IMR-90 (cell line): ENCODE data around the gene CD244. TPM values are rescaled to one million over a fixed set of nuclear protein-coding genes. Genes with fewer than 3 reads are reported as not detected.

Experiments
- ATAC-seq: fragments of 200-7000 bp; cut with Tn5 transposase; 2 replicates; pipeline ENCODE4 v1.9.1; 2020; ENCODE audit warnings: low read depth, mild to moderate bottlenecking, moderate library complexity
- BruUV-seq: library from RNA; stranded (reverse); fragments of 400-500 nt; replicated peaks from 2 replicates; lab custom pipeline; 2021; lab: Mats Ljungman, UMichigan
- CTCF ChIA-PET: fragments of 300-600 bp; formaldehyde crosslinking; extraction: SDS; loops from one replicate; lab custom pipeline; 2021; ENCODE audit warnings: antibody characterized with exemption; lab: Yijun Ruan, JAX
- POLR2A ChIA-PET: fragments of 300-600 bp; sonication (Branson Sonifier 250); formaldehyde crosslinking; loops from one replicate; lab custom pipeline; 2022; ENCODE audit warnings: antibody characterized with exemption; ENCODE audit not compliant: unreplicated experiment; lab: Charles Lee
- DNase-seq: peaks from one replicate; pipeline ENCODE4 v3.0.0; 2013
- H2AFZ ChIP-seq: replicated peaks from 2 replicates; pipeline ENCODE3; 2013; ENCODE audit warnings: low read length, mild to moderate bottlenecking; ENCODE audit not compliant: poor library complexity
- H2AK5ac ChIP-seq: 2 replicates; pipeline ENCODE4 v1.6.1; 2013; ENCODE audit warnings: low read depth, low read length, inconsistent platforms
- H2AK9ac ChIP-seq: replicated peaks from 2 replicates; pipeline ENCODE3; 2013; ENCODE audit warnings: mild to moderate bottlenecking, low read depth, low read length, moderate library complexity; ENCODE audit not compliant: poor library complexity
- H2BK120ac ChIP-seq: 2 replicates; pipeline ENCODE4 v1.6.1; 2013; ENCODE audit warnings: low read depth, low read length, inconsistent platforms
- H2BK15ac ChIP-seq: 3 replicates; pipeline ENCODE4 v1.6.1; 2013; ENCODE audit warnings: low read depth, low read length, inconsistent platforms
- H2BK20ac ChIP-seq: 2 replicates; pipeline ENCODE4 v1.6.1; 2013; ENCODE audit warnings: low read depth, mild to moderate bottlenecking, inconsistent platforms, low read length, moderate library complexity
- H2BK5ac ChIP-seq: 2 replicates; pipeline ENCODE4 v1.6.1; 2013; ENCODE audit warnings: mild to moderate bottlenecking, low read depth, low read length, inconsistent platforms; ENCODE audit not compliant: poor library complexity, severe bottlenecking
- H3K14ac ChIP-seq: replicated peaks from 2 replicates; pipeline ENCODE4 v1.6.1; 2013; ENCODE audit warnings: low read depth, low read length, inconsistent platforms
- H3K18ac ChIP-seq: 2 replicates; pipeline ENCODE4 v1.6.1; 2013; ENCODE audit warnings: low read depth, low read length, control low read depth
- H3K23ac ChIP-seq: 2 replicates; pipeline ENCODE4 v1.6.1; 2013; ENCODE audit warnings: low read depth, low read length, inconsistent platforms
- H3K27ac ChIP-seq: 2 replicates; pipeline ENCODE4 v1.5.1; 2013; ENCODE audit warnings: mild to moderate bottlenecking, control low read depth, low read length; ENCODE audit not compliant: insufficient read depth
- H3K27me3 ChIP-seq: 2 replicates; pipeline ENCODE4 v1.6.1; 2013; ENCODE audit warnings: low read length; ENCODE audit not compliant: control insufficient read depth, insufficient read depth
- H3K36me3 ChIP-seq: 2 replicates; pipeline ENCODE4 v1.6.1; 2013; ENCODE audit warnings: low read length, mixed read lengths; ENCODE audit not compliant: control insufficient read depth, insufficient read depth
- H3K4ac ChIP-seq: 2 replicates; pipeline ENCODE4 v1.6.1; 2013; ENCODE audit warnings: low read depth, low read length, inconsistent platforms
- H3K4me1 ChIP-seq: 2 replicates; pipeline ENCODE4 v1.6.1; 2013; ENCODE audit warnings: low read length, mixed read lengths; ENCODE audit not compliant: control insufficient read depth, insufficient read depth
- H3K4me2 ChIP-seq: 2 replicates; pipeline ENCODE4 v1.6.1; 2013; ENCODE audit warnings: low read depth, mild to moderate bottlenecking, control low read depth, low read length, moderate library complexity
- H3K4me3 ChIP-seq: 2 replicates; pipeline ENCODE4 v1.5.1; 2013; ENCODE audit warnings: low read depth, mild to moderate bottlenecking, control low read depth, low read length, moderate library complexity; ENCODE audit not compliant: insufficient read depth
- H3K56ac ChIP-seq: 2 replicates; pipeline ENCODE4 v1.6.1; 2013; ENCODE audit warnings: low read length, inconsistent platforms; ENCODE audit not compliant: insufficient read depth; ENCODE audit errors: extremely low read depth
- H3K79me1 ChIP-seq, 2 experiments: 2 replicates each; pipeline ENCODE4 v1.6.1; 2013; ENCODE audit warnings: low read length in 2 of 2, inconsistent platforms in 1 of 2, low read depth in 1 of 2
- H3K9ac ChIP-seq: 2 replicates; pipeline ENCODE4 v1.6.1; 2013; ENCODE audit warnings: low read depth, low read length, control low read depth
- H3K9me1 ChIP-seq: 2 replicates; pipeline ENCODE4 v1.6.1; 2013; ENCODE audit warnings: low read length, inconsistent platforms; ENCODE audit not compliant: insufficient read depth
- H3K9me3 ChIP-seq: 2 replicates; pipeline ENCODE4 v1.6.1; 2013; ENCODE audit warnings: low read length; ENCODE audit not compliant: control insufficient read depth, insufficient read depth
- H4K20me1 ChIP-seq: 2 replicates; pipeline ENCODE4 v1.6.1; 2013; ENCODE audit warnings: low read length, inconsistent platforms; ENCODE audit not compliant: insufficient read depth
- H4K5ac ChIP-seq: 2 replicates; pipeline ENCODE4 v1.6.1; 2013; ENCODE audit warnings: mild to moderate bottlenecking, low read depth, low read length, control low read depth
- H4K8ac ChIP-seq, 2 experiments: 2 replicates each; pipeline ENCODE4 v1.6.1; 2013; ENCODE audit warnings: low read depth in 2 of 2, low read length in 2 of 2, control low read depth in 1 of 2, inconsistent platforms in 1 of 2
- H4K91ac ChIP-seq: 2 replicates; pipeline ENCODE4 v1.6.1; 2013; ENCODE audit warnings: low read depth, low read length, inconsistent platforms; ENCODE audit not compliant: insufficient read depth
- BHLHE40 ChIP-seq: fragments of 150-350 bp; IDR thresholded peaks from 2 replicates; pipeline ENCODE4 v1.6.1; 2016; ENCODE audit warnings: mild to moderate bottlenecking, low read depth, low read length
- CEBPB ChIP-seq: IDR thresholded peaks from 2 replicates; pipeline ENCODE4 v1.6.1; 2012; ENCODE audit warnings: low read depth, low read length, improper control_type of control experiment
- CHD1 ChIP-seq: IDR thresholded peaks from 2 replicates; pipeline ENCODE4 v1.6.1; 2012; ENCODE audit warnings: low read depth, low read length, improper control_type of control experiment
- FOS ChIP-seq: fragments of 150-350 bp; IDR thresholded peaks from 2 replicates; pipeline ENCODE4 v1.6.1; 2016; ENCODE audit warnings: low read depth, low read length
- MAZ ChIP-seq: IDR thresholded peaks from 2 replicates; pipeline ENCODE4 v1.6.1; 2012; ENCODE audit warnings: low read depth, mild to moderate bottlenecking, low read length, improper control_type of control experiment, moderate library complexity, borderline replicate concordance
- MXI1 ChIP-seq: IDR thresholded peaks from 2 replicates; pipeline ENCODE4 v1.6.1; 2012; ENCODE audit warnings: low read depth, mild to moderate bottlenecking, low read length, moderate library complexity, borderline replicate concordance
- NFE2L2 ChIP-seq: fragments of 150-350 bp; IDR thresholded peaks from 2 replicates; pipeline ENCODE4 v1.6.1; 2016; ENCODE audit warnings: low read depth, mild to moderate bottlenecking, low read length
- POLR2A ChIP-seq: IDR thresholded peaks from 2 replicates; pipeline ENCODE4 v1.6.1; 2012; ENCODE audit warnings: mild to moderate bottlenecking, low read depth, low read length
- RAD21 ChIP-seq: IDR thresholded peaks from 2 replicates; pipeline ENCODE4 v1.6.1; 2012; ENCODE audit warnings: low read length, improper control_type of control experiment
- RCOR1 ChIP-seq: IDR thresholded peaks from 2 replicates; pipeline ENCODE4 v1.6.1; 2012; ENCODE audit warnings: mild to moderate bottlenecking, low read length, improper control_type of control experiment; ENCODE audit not compliant: insufficient replicate concordance
- RFX5 ChIP-seq: IDR thresholded peaks from 2 replicates; pipeline ENCODE4 v1.8.0; 2012; ENCODE audit warnings: low read depth, mild to moderate bottlenecking, low read length, moderate library complexity
- SMC3 ChIP-seq: fragments of 150-350 bp; IDR thresholded peaks from 2 replicates; pipeline ENCODE4 v1.6.1; 2016; ENCODE audit warnings: low read depth, mild to moderate bottlenecking, antibody characterized with exemption, low read length, moderate library complexity
- WGBS, 2 experiments: methylation state at CpG; one replicate each; pipeline versions ENCODE4 v1.1.5 to v1.1.7; 2013; ENCODE audit warnings: missing lambda C conversion rate in 2 of 2; ENCODE audit not compliant: insufficient read length in 1 of 2; ENCODE audit errors: extremely low coverage in 2 of 2; 5-methylcytosine and 5-hydroxymethylcytosine counted together
- dilution Hi-C: fragments of 300-500 bp; cut with HindIII; formaldehyde crosslinking; loops from one replicate; pipeline ENCODE4 v1.14.3; 2018; ENCODE audit warnings: low sequenced_read_pairs; ENCODE audit not compliant: unreplicated experiment
- in situ Hi-C: fragments of 300-500 bp; cut with MboI; formaldehyde crosslinking; loops from 3 replicates; pipeline ENCODE4 v1.14.3; 2019; ENCODE audit warnings: low sequenced_read_pairs, inconsistent platforms, mixed read lengths
- intact Hi-C: fragments of 100-400 bp; cut with micrococcal nuclease; formaldehyde crosslinking; loops from 2 replicates; pipeline ENCODE4 v1.10.0; 2022
- polyA plus RNA-seq, 3 experiments: library from polyadenylated mRNA; depleted of rRNA; stranded (reverse); fragments of >200 nt; gene quantifications; 2 replicates each; pipeline ENCODE4 v1.2.3, GENCODE V29; 2012; ENCODE audit warnings: low replicate concordance in 1 of 3
- total RNA-seq: library from RNA; depleted of rRNA; stranded (reverse); fragments of >200 nt; gene quantifications from 2 replicates; pipeline ENCODE4 v1.2.3, GENCODE V29; 2012
- TF ChIP-seq, protein P1 (sequence below): fragments of 150-350 bp; IDR thresholded peaks from 2 replicates; pipeline ENCODE4 v1.6.1; 2017; ENCODE audit warnings: mild to moderate bottlenecking, antibody characterized with exemption, low read length, low read depth
- TF ChIP-seq, protein P2 (sequence below): fragments of 150-350 bp; IDR thresholded peaks from 2 replicates; pipeline ENCODE4 v1.6.1; 2016; ENCODE audit warnings: low read depth, mild to moderate bottlenecking, low read length, moderate library complexity, borderline replicate concordance
- TF ChIP-seq, protein P3 (sequence below): conservative IDR thresholded peaks from 2 replicates; pipeline ENCODE4 v1.5.1; 2012; ENCODE audit warnings: mild to moderate bottlenecking, low read depth, low read length, improper control_type of control experiment

The CD244 gene
- total and polyA plus RNA-seq, 2 of the 4 experiments (the other 2 are of a cell fraction), result not detected

DNA sequence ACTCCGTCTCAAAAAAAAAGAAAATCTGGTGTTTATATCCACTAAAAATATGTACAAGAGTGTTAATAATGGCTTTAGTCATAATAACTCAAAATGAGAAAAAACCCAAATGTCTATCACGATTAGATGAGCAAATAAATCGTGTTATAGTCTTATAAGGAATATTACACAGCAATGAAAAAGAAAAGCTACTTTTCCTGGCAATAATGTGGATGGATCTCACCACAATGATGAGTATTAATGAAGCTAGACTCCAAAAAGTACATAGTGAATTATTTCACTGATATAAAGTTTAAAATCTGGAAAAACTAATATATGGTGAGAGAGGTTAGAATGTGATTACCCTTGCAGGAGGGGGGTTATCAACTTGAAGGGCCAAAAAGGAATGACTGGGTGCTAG is 9.7 kb downstream of the CD244 start:
- Histone ChIP-seq H4K20me1 (no peaks in the 10 kb centered on the region), H4K5ac (no peak overlapping the region), H3K14ac (no peak overlapping the region), H3K56ac (no peak overlapping the region), H2BK15ac (no peak overlapping the region), H3K4me3 (no peak overlapping the region), H2AFZ (no peak overlapping the region), H2BK120ac (no peak overlapping the region), H3K27ac (no peak overlapping the region), H3K9me1 (no peaks in the 10 kb centered on the region), H2BK5ac (no peak overlapping the region), H3K4me1 (no peaks in the 10 kb centered on the region), H3K9ac (no peak overlapping the region), H4K8ac (no peak overlapping the region), H3K4me2 (no peak overlapping the region), H2AK5ac (no peak overlapping the region), H3K36me3 (no peaks in the 10 kb centered on the region), H4K91ac (no peak overlapping the region), H3K4ac (no peak overlapping the region), H3K79me1 (no peaks in the 10 kb centered on the region), H3K9me3 (no peaks in the 10 kb centered on the region), H3K23ac (no peak overlapping the region), H3K18ac (no peak overlapping the region), H2AK9ac (no peak overlapping the region), H3K27me3 (no peaks in the 10 kb centered on the region), H2BK20ac (no peak overlapping the region)
- WGBS, 2 experiments, result no CpG with 5 or more reads among the region's 3 CpGs
- dilution Hi-C loops (no loop called here), in situ Hi-C loops (no loop called here), intact Hi-C loops (no loop called here)
- DNase-seq (no peak), ATAC-seq (no peak)
- ChIA-PET CTCF (no interaction called here), POLR2A (no interaction called here)
- no TSS peak for BruUV-seq
- TF ChIP-seq, protein P1, sequence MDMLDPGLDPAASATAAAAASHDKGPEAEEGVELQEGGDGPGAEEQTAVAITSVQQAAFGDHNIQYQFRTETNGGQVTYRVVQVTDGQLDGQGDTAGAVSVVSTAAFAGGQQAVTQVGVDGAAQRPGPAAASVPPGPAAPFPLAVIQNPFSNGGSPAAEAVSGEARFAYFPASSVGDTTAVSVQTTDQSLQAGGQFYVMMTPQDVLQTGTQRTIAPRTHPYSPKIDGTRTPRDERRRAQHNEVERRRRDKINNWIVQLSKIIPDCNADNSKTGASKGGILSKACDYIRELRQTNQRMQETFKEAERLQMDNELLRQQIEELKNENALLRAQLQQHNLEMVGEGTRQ, result no peak
- no peak for TF ChIP-seq CEBPB
- no peak for TF ChIP-seq SMC3
- no peak for TF ChIP-seq RCOR1
- TF ChIP-seq BHLHE40, result no peak
- no peak for TF ChIP-seq NFE2L2
- no peak for TF ChIP-seq MXI1
- TF ChIP-seq, protein P2, sequence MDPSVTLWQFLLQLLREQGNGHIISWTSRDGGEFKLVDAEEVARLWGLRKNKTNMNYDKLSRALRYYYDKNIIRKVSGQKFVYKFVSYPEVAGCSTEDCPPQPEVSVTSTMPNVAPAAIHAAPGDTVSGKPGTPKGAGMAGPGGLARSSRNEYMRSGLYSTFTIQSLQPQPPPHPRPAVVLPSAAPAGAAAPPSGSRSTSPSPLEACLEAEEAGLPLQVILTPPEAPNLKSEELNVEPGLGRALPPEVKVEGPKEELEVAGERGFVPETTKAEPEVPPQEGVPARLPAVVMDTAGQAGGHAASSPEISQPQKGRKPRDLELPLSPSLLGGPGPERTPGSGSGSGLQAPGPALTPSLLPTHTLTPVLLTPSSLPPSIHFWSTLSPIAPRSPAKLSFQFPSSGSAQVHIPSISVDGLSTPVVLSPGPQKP, result no peak
- no peak for TF ChIP-seq RAD21
- no peak for TF ChIP-seq MAZ
- no peak for TF ChIP-seq FOS
- TF ChIP-seq CHD1, result no peak
- TF ChIP-seq, protein P3, sequence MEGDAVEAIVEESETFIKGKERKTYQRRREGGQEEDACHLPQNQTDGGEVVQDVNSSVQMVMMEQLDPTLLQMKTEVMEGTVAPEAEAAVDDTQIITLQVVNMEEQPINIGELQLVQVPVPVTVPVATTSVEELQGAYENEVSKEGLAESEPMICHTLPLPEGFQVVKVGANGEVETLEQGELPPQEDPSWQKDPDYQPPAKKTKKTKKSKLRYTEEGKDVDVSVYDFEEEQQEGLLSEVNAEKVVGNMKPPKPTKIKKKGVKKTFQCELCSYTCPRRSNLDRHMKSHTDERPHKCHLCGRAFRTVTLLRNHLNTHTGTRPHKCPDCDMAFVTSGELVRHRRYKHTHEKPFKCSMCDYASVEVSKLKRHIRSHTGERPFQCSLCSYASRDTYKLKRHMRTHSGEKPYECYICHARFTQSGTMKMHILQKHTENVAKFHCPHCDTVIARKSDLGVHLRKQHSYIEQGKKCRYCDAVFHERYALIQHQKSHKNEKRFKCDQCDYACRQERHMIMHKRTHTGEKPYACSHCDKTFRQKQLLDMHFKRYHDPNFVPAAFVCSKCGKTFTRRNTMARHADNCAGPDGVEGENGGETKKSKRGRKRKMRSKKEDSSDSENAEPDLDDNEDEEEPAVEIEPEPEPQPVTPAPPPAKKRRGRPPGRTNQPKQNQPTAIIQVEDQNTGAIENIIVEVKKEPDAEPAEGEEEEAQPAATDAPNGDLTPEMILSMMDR, result no peak
- TF ChIP-seq RFX5, result no peak
- TF ChIP-seq POLR2A, result no peak
